K562 (cell line): ENCODE results near the gene LCN15. TPM values are rescaled to one million over a fixed set of nuclear protein-coding genes. Genes with fewer than 3 reads are reported as not detected.
A peak's percentile ranks its signal among the peaks of the same experiment; 100 is the strongest.

Source experiments
- ATF7 ChIP-seq: fragments of 450-650 bp; IDR thresholded peaks from 2 replicates; pipeline ENCODE4 v1.7.1; 2014; ENCODE audit warnings: mild to moderate bottlenecking, moderate library complexity
- BACH1 ChIP-seq: fragments of 200-800 bp; sonication (Bioruptor generic); IDR thresholded peaks from 2 replicates; pipeline ENCODE4 v1.6.1; 2016; ENCODE audit warnings: missing genetic modification characterization, missing compliant biosample characterization
- CBX1 ChIP-seq: sonication (generic); IDR thresholded peaks from 2 replicates; pipeline ENCODE4 v1.6.1; 2016; ENCODE audit warnings: antibody characterized with exemption, low read depth, mild to moderate bottlenecking
- CHAMP1 ChIP-seq: fragments of 450-650 bp; IDR thresholded peaks from 2 replicates; pipeline ENCODE4 v1.6.1; 2016; ENCODE audit warnings: mild to moderate bottlenecking
- FOXP4 ChIP-seq: sonication (generic); formaldehyde crosslinking; IDR thresholded peaks from 2 replicates; pipeline ENCODE4 v1.8.0; 2022; ENCODE audit warnings: mild to moderate bottlenecking, missing genetic modification reagents, borderline replicate concordance
- GATA2 ChIP-seq: sonication (generic); formaldehyde crosslinking; IDR thresholded peaks from 2 replicates; pipeline ENCODE4 v1.4.0; 2020; ENCODE audit warnings: mild to moderate bottlenecking, missing genetic modification reagents
- HOMEZ ChIP-seq: fragments of 250-450 bp; sonication (Bioruptor Pico); IDR thresholded peaks from 2 replicates; pipeline ENCODE4 v1.4.0; 2020; ENCODE audit warnings: mild to moderate bottlenecking, moderate library complexity
- MCM2 ChIP-seq: fragments of 450-650 bp; IDR thresholded peaks from 2 replicates; pipeline ENCODE4 v1.6.1; 2017; ENCODE audit warnings: low read depth, mild to moderate bottlenecking
- MYC ChIP-seq, 2 experiments: fragments of 250-450 bp in 1 of 2; sonication (Bioruptor Pico) in 1 of 2; IDR thresholded peaks; 2 replicates each; pipeline versions ENCODE4 v1.5.1 to v1.6.1; 2012 to 2021; ENCODE audit warnings: low read depth in 2 of 2, borderline replicate concordance in 1 of 2, improper control_type of control experiment in 1 of 2, low read length in 1 of 2, mild to moderate bottlenecking in 1 of 2, moderate library complexity in 1 of 2
- RFX1 ChIP-seq: fragments of 450-650 bp; IDR thresholded peaks from 2 replicates; pipeline ENCODE4 v1.6.1; 2016; ENCODE audit warnings: mild to moderate bottlenecking, moderate library complexity
- SIX5 ChIP-seq, 2 experiments: IDR thresholded peaks; 2 replicates each; pipeline ENCODE4 v1.6.1; 2011; ENCODE audit warnings: low read length in 2 of 2, borderline replicate concordance in 1 of 2, low read depth in 1 of 2, mild to moderate bottlenecking in 1 of 2, moderate library complexity in 1 of 2; ENCODE audit not compliant: insufficient read depth in 1 of 2
- SNIP1 ChIP-seq: fragments of 450-650 bp; IDR thresholded peaks from 2 replicates; pipeline ENCODE4 v1.7.1; 2017; ENCODE audit warnings: low read depth, mild to moderate bottlenecking
- TAF9B ChIP-seq: fragments of 450-650 bp; IDR thresholded peaks from 2 replicates; pipeline ENCODE4 v1.6.1; 2018; ENCODE audit warnings: mild to moderate bottlenecking; ENCODE audit not compliant: partially characterized antibody
- ZBTB8A ChIP-seq: fragments of 450-650 bp; IDR thresholded peaks from 2 replicates; pipeline ENCODE4 v1.6.1; 2018; ENCODE audit warnings: mild to moderate bottlenecking, moderate library complexity; ENCODE audit not compliant: partially characterized antibody
- ZKSCAN1 ChIP-seq: fragments of 150-350 bp; IDR thresholded peaks from 2 replicates; pipeline ENCODE4 v1.6.1; 2016; ENCODE audit warnings: low read depth, low read length
- ZNF212 ChIP-seq: fragments of 450-650 bp; formaldehyde crosslinking; IDR thresholded peaks from 2 replicates; pipeline ENCODE4 v1.4.0; 2020; ENCODE audit warnings: mild to moderate bottlenecking
- ZNF639 ChIP-seq, 2 experiments: fragments of 200-800 bp in 1 of 2; sonication (Bioruptor generic) in 1 of 2; sonication (generic) in 1 of 2; formaldehyde crosslinking in 1 of 2; IDR thresholded peaks in 1 of 2; conservative IDR thresholded peaks in 1 of 2; 2 replicates each; pipeline versions ENCODE4 v1.5.0 to v1.6.1; 2016 to 2020; ENCODE audit warnings: missing compliant biosample characterization in 1 of 2, missing genetic modification characterization in 1 of 2, missing genetic modification reagents in 1 of 2
- ZZZ3 ChIP-seq: fragments of 450-650 bp; IDR thresholded peaks from 2 replicates; pipeline ENCODE4 v1.6.1; 2016; ENCODE audit warnings: antibody characterized with exemption, mild to moderate bottlenecking, moderate library complexity
- polyA plus RNA-seq, 8 experiments: library from polyadenylated mRNA; depleted of rRNA in 4 of 8; stranded (reverse) in 5 of 8; unstranded in 3 of 8; fragments of >200 nt; fragmentation: Nextera tagmentation in 2 of 8; fragmentation: Illumina TruSeq in 1 of 8; extraction: Ambion mirVana in 2 of 8; extraction: Trizol in 1 of 8; gene quantifications; 2 replicates each; pipeline versions ENCODE4 v1.2.1 to v1.2.3, GENCODE V29; 2011 to 2014; ENCODE audit warnings: inconsistent platforms in 1 of 8, missing spikeins in 1 of 8
- total RNA-seq, 7 experiments: library from RNA; depleted of rRNA in 6 of 7; stranded (reverse); fragments of >200 nt in 6 of 7; fragmentation: Illumina TruSeq in 2 of 7; extraction: Trizol in 2 of 7; gene quantifications; 2 replicates each; pipeline versions ENCODE4 v1.2.1 to v1.2.3, GENCODE V29; 2011 to 2021; ENCODE audit warnings: low replicate concordance in 1 of 7

The LCN15 gene
- total and polyA plus RNA-seq, 9 of the 15 experiments (the other 6 are each of a cell fraction or from before 2014, with no cell fraction given), result 0.66 TPM; not detected in 8

- TF ChIP-seq ZZZ3 (no peak), ZNF639 (CRISPR knock-in tag; conservative IDR thresholded peaks at IDR 0.05 in 1 of 2, IDR thresholded peaks at IDR 0.05 in 1 of 2) (no peak), GATA2 (CRISPR knock-in tag) (no peak), ATF7 (no peak), ZBTB8A (no peak), BACH1 (tag) (no peak), HOMEZ (no peak), RFX1 (no peak), ZKSCAN1 (no peak), ZNF212 (CRISPR knock-in tag) (no peak), SIX5 (IDR thresholded peaks at IDR 0.05; ENCODE audit: borderline replicate concordance in 1 of 2, insufficient read depth in 1 of 2, low read depth in 1 of 2, low read length in 2 of 2) (peak; percentile 68 to 72), TAF9B (no peak), MCM2 (no peak), CHAMP1 (no peak), MYC (IDR thresholded peaks at IDR 0.05; ENCODE audit: low read depth, low read length) (no peak), MYC (CRISPR knock-in tag; IDR thresholded peaks at IDR 0.05; ENCODE audit: borderline replicate concordance, low read depth) (no peak), CBX1 (peak; percentile 71; the same call in 1 of the 2 replicates), FOXP4 (CRISPR knock-in tag) (no peak), SNIP1 (no peak)
These were observed 9.2 kb upstream of the LCN15 start (continued) for GRCh38 chr9:136773386-136774044.
